Suprapubic skin (tissue), 4 donors: Measurements from ENCODE around the gene MAP2K7. TPM values are rescaled to one million over a fixed set of nuclear protein-coding genes. Genes with fewer than 3 reads are reported as not detected.

Experiments
- DNase-seq, 2 donors: peaks; one replicate each; pipeline ENCODE4 v3.0.0-alpha.2; 2019; ENCODE audit warnings: low spot score in 2 of 2
- H3K27ac ChIP-seq: fragments of 200-600 bp; sonication (generic); one replicate; pipeline ENCODE4 v1.5.1; 2019
- H3K27me3 ChIP-seq: fragments of 200-600 bp; sonication (generic); one replicate; pipeline ENCODE4 v1.5.1; 2019
- H3K36me3 ChIP-seq: fragments of 200-600 bp; sonication (generic); one replicate; pipeline ENCODE4 v1.5.1; 2019
- H3K4me1 ChIP-seq: fragments of 200-600 bp; sonication (generic); one replicate; pipeline ENCODE4 v1.5.1; 2019
- H3K4me3 ChIP-seq: fragments of 200-600 bp; sonication (generic); one replicate; pipeline ENCODE4 v1.5.1; 2019; ENCODE audit warnings: mild to moderate bottlenecking
- H3K9me3 ChIP-seq: fragments of 200-600 bp; sonication (generic); one replicate; pipeline ENCODE4 v1.5.1; 2019
- EP300 ChIP-seq: sonication (generic); formaldehyde crosslinking; IDR thresholded peaks from one replicate; pipeline ENCODE4 v1.6.1; 2017; ENCODE audit warnings: antibody characterized with exemption
- POLR2A ChIP-seq, 2 donors: fragments of 450-650 bp; IDR thresholded peaks; one replicate each; pipeline ENCODE4 v1.6.1; 2017; ENCODE audit warnings: antibody characterized with exemption in 2 of 2, mild to moderate bottlenecking in 2 of 2, moderate library complexity in 2 of 2
- POLR2AphosphoS5 ChIP-seq, 3 donors: sonication (generic); formaldehyde crosslinking; IDR thresholded peaks; one replicate each; pipeline ENCODE4 v1.6.1; 2017; ENCODE audit warnings: antibody characterized with exemption in 3 of 3
- WGBS: methylation state at CpG from one replicate; pipeline ENCODE4 v1.1.5; 2018; 5-methylcytosine and 5-hydroxymethylcytosine counted together
- total RNA-seq, 4 donors: library from RNA; depleted of rRNA; stranded (reverse); fragments of >200 nt; gene quantifications; one replicate each; pipeline ENCODE4 v1.1.0, GENCODE V29; 2016
- TF ChIP-seq, protein P1 (sequence below), 2 donors: fragments of 200-600 bp in 1 of 2; fragments of 450-650 bp in 1 of 2; sonication (generic) in 1 of 2; IDR thresholded peaks; one replicate each; pipeline ENCODE4 v1.5.1; 2016 to 2019; ENCODE audit warnings: antibody characterized with exemption in 2 of 2, mild to moderate bottlenecking in 1 of 2, moderate library complexity in 1 of 2

MAP2K7 gene
- total RNA-seq, 4 donors from 2014 or later, result 25.1 to 52.4 (median 29.3) TPM

DNA sequence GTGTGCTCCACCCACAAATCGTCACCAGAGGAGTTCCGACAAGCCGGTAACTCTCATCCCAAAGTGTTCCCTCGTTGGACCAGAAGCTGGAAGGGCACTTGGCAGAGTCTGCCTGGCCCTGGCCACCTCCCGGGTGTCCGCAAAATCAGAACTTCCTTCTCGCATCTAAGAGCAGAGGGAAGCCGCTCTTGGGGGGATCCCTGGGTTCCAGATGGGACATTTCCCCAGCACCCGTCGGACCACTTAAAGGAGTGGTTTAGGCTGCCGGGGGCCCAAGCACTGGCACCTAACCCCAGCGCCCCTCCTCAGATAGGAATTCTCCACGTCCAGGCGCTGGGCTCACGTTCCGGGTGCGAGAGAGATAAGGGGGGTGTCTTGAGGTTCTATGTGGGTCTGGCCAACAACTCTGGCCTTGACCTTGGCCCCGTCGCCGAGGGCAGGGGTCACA is 857 bp upstream of the MAP2K7 start:
- TF ChIP-seq POLR2AphosphoS5 (IDR thresholded peaks at IDR 0.05), result no peak
- TF ChIP-seq, protein P1, sequence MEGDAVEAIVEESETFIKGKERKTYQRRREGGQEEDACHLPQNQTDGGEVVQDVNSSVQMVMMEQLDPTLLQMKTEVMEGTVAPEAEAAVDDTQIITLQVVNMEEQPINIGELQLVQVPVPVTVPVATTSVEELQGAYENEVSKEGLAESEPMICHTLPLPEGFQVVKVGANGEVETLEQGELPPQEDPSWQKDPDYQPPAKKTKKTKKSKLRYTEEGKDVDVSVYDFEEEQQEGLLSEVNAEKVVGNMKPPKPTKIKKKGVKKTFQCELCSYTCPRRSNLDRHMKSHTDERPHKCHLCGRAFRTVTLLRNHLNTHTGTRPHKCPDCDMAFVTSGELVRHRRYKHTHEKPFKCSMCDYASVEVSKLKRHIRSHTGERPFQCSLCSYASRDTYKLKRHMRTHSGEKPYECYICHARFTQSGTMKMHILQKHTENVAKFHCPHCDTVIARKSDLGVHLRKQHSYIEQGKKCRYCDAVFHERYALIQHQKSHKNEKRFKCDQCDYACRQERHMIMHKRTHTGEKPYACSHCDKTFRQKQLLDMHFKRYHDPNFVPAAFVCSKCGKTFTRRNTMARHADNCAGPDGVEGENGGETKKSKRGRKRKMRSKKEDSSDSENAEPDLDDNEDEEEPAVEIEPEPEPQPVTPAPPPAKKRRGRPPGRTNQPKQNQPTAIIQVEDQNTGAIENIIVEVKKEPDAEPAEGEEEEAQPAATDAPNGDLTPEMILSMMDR (IDR thresholded peaks at IDR 0.05), result no peak
- no peak for TF ChIP-seq EP300
- TF ChIP-seq POLR2A (IDR thresholded peaks at IDR 0.05), result no peak
- Histone ChIP-seq H3K4me3 (peak overlapping the region; percentile 86), H3K27me3 (no peaks in the 10 kb centered on the region), H3K9me3 (no peaks in the 10 kb centered on the region), H3K36me3 (peaks cover 14% of the 10 kb centered on the region), H3K27ac (peak overlapping the region; percentile 90), H3K4me1 (peaks cover 73% of the 10 kb centered on the region)
- 0% methylated on average over 2 of the region's 20 CpGs for WGBS
- DNase-seq, result no peak

DNA sequence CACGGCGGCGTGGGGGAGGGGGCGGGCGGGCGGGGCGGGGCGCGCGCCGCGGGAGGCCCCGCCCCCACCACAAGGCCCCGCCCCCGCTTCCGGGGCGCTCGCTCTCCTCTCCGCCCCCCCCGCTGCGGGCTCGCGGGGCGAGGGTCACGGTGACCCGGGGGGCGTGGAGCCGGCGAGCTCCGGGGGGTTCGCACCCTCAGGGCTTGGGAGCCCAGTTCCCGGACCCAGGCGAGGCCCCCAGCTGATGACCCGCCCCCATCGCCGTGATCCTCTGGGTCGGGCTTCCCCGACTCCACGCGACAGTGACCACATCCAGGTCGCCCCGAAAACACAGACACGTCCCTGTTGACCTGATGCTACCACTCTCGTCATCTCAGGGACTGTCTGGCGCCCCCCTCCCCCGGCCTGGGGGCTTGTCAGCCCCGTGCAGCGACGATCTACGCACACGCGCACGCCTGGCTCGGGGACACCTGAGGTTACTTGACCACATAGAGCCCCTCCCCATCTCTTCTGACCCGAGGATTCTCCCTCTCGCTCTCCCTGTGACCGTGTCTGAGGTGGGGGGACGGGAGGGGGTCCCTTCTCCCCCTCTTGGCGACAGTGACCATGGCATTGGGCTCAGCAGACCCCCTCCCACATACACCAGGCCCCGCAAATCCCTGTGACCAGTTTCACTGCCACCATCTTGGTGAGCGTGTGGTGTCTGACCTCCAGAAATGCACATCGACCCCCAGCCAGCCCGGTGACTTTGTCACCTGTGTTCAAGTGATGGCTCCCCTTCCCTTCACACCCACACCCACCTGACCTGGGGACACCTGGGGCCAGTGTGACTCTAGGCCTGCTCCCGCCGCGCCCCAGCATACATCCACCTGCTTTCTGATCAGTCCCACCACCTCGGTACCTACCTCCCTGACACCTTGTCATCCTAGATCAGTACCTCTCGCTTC is 670 bp downstream of the MAP2K7 start:
- Histone ChIP-seq H3K27ac (peak overlapping the region; percentile 90), H3K4me1 (peaks cover 80% of the 10 kb centered on the region), H3K36me3 (peaks cover 14% of the 10 kb centered on the region), H3K9me3 (no peaks in the 10 kb centered on the region), H3K4me3 (peak overlapping the region; percentile 86), H3K27me3 (no peaks in the 10 kb centered on the region)
- DNase-seq, result peak in 1 of 2 donors; percentile 86
- WGBS, result 19% methylated on average over 31 of the region's 68 CpGs
- TF ChIP-seq POLR2A (IDR thresholded peaks at IDR 0.05), result no peak
- no peak for TF ChIP-seq POLR2AphosphoS5 (IDR thresholded peaks at IDR 0.05)
- TF ChIP-seq, protein P1 (IDR thresholded peaks at IDR 0.05), result no peak
- TF ChIP-seq EP300, result no peak

DNA sequence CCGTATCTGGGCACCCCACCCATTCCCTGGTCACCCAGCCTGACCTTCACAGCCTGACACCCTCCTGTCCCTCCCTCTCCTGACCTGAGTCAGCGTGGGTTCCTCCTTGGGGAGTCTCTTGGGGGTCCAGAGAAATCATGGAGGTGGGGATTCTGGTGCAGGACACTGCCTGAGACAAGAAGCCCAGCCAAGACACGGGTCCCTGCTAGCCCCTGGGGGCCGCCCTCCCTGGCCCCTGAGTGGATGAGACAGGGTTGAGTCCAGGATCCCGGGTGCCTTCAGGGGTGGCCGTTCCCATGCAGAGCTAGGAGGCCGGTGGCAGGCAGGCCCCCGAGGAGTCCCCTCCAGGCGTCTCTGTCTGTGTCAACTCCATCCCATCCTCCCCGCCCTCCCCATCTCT is 1.6 kb downstream of the MAP2K7 start:
- Histone ChIP-seq H3K27ac (no peak overlapping the region), H3K4me3 (peak overlapping the region; percentile 86), H3K27me3 (no peaks in the 10 kb centered on the region), H3K9me3 (no peaks in the 10 kb centered on the region), H3K36me3 (peaks cover 20% of the 10 kb centered on the region), H3K4me1 (peaks cover 73% of the 10 kb centered on the region)
- DNase-seq, result peak in 1 of 2 donors; percentile 65
- TF ChIP-seq, protein P1 (IDR thresholded peaks at IDR 0.05), result no peak
- no peak for TF ChIP-seq POLR2AphosphoS5 (IDR thresholded peaks at IDR 0.05)
- TF ChIP-seq EP300, result no peak
- no peak for TF ChIP-seq POLR2A (IDR thresholded peaks at IDR 0.05)
- WGBS, result 57% methylated on average over 10 of the region's 10 CpGs

DNA sequence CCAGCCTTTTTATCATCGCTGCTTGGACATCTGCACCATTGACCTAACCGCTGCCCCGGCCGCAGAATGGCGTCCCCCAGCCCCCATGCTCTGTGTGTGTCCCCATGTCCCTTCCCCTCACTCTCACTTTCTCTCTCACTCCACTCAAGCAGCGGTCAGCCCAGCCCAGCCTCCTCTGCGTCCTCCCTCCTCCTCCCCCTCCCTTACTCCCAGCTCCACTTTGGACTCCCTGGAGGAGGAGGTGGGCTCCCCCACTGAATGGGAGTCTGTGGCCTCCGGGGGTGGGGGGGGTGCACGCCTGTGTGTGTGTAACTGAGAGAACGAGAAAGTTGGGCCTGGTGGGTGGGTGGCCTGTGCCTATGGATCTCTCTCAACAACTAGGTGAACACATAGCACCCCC is 2.2 kb downstream of the MAP2K7 start:
- Histone ChIP-seq H3K4me1 (peaks cover 68% of the 10 kb centered on the region), H3K36me3 (peaks cover 26% of the 10 kb centered on the region), H3K9me3 (no peaks in the 10 kb centered on the region), H3K27me3 (no peaks in the 10 kb centered on the region), H3K4me3 (no peak overlapping the region), H3K27ac (no peak overlapping the region)
- peak in 1 of 2 donors; percentile 66 for DNase-seq
- WGBS, result 91% methylated on average over 10 of the region's 10 CpGs
- TF ChIP-seq POLR2AphosphoS5 (IDR thresholded peaks at IDR 0.05) (no peak), POLR2A (IDR thresholded peaks at IDR 0.05) (no peak)

DNA sequence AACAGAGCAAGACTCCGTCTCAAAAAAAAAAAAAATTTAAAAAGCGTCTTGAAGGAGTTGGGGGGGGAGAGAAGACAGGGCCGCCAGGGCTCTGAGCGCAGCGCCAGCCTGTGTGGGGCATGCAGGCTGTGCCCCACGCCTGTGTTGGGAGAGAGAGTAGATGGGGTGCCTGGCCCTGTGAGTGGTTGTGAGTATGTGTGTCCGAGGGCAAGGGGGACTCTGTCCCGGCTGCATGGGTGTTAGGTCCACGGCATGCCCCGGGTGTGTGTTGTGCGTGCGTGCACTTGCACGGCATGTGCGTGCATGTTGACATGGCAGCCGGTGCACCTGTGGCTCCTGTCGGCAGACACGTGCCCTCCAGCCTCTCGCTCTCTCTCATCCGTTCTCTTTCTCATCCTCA is 3.4 kb downstream of the MAP2K7 start:
- H3K36me3 ChIP-seq, result peaks cover 39% of the 10 kb centered on the region
- no peaks in the 10 kb centered on the region for H3K9me3 ChIP-seq
- TF ChIP-seq, protein P1 (IDR thresholded peaks at IDR 0.05), result no peak
- TF ChIP-seq POLR2AphosphoS5 (IDR thresholded peaks at IDR 0.05) (no peak), EP300 (no peak), POLR2A (IDR thresholded peaks at IDR 0.05) (no peak)
- no peak overlapping the region for H3K4me3 ChIP-seq
- no peak overlapping the region for H3K27ac ChIP-seq
- 59% methylated on average over 19 of the region's 19 CpGs for WGBS
- DNase-seq, result peak in 1 of 2 donors; percentile 63
- H3K4me1 ChIP-seq, result peaks cover 65% of the 10 kb centered on the region
- no peaks in the 10 kb centered on the region for H3K27me3 ChIP-seq
